Uterus (tissue), 2 donors: ENCODE results near the gene ZCCHC14.

Source experiments
- CTCF ChIP-seq, 4 experiments: fragments of 200-600 bp in 2 of 4; fragments of 450-650 bp in 2 of 4; sonication (generic) in 2 of 4; IDR thresholded peaks; one replicate each; pipeline ENCODE4 v1.5.1; 2016 to 2019; ENCODE audit warnings: antibody characterized with exemption in 4 of 4, mild to moderate bottlenecking in 2 of 4, moderate library complexity in 1 of 4
- POLR2A ChIP-seq, 2 donors: fragments of 450-650 bp; IDR thresholded peaks; one replicate each; pipeline ENCODE4 v1.6.1; 2016; ENCODE audit warnings: antibody characterized with exemption in 2 of 2, mild to moderate bottlenecking in 1 of 2, moderate library complexity in 1 of 2

- TF ChIP-seq CTCF (IDR thresholded peaks at IDR 0.05) = no peak
- no peak for TF ChIP-seq POLR2A (IDR thresholded peaks at IDR 0.05)
These were observed 60.9 kb downstream of the ZCCHC14 start for GRCh38 chr16:87431926-87432325.
